Measurements from ENCODE around the gene PLA2G4B. TPM values are rescaled to one million over a fixed set of nuclear protein-coding genes. Genes with fewer than 3 reads are reported as not detected.

Gene PLA2G4B
- total RNA-seq, 4 donors from 2014 or later, result 0.13 to 11.5 TPM; not detected in 2

GRCh38 chr15:41819455-41820050, 19.1 kb upstream of the PLA2G4B start:
- no peak overlapping the region for H3K27ac ChIP-seq
- intact Hi-C loops (cut with DNase I; ENCODE audit: low total_unique reads), result no loop called here
- no peaks in the 10 kb centered on the region for H3K9me3 ChIP-seq
- H3K4me1 ChIP-seq, result no peaks in the 10 kb centered on the region
- no peaks in the 10 kb centered on the region for H3K27me3 ChIP-seq
- in situ Hi-C loops (cut with MboI; ENCODE audit: low sequenced_read_pairs in 4 of 4), result loop anchor here in 2 of 4 donors (10.0 to 25.0 kb wide), 2 partner anchors 207 to 215 kb away; no protein-coding TSS in a partner anchor
- DNase-seq, result no peak
- TF ChIP-seq CTCF (IDR thresholded peaks at IDR 0.05 in 4 of 5, conservative IDR thresholded peaks at IDR 0.05 in 1 of 5) (no peak), POLR2A (IDR thresholded peaks at IDR 0.05) (no peak)
- peaks cover 0 to 68% of the 10 kb centered on the region in 2 donors for H3K36me3 ChIP-seq
- no peak for ATAC-seq
- H3K4me3 ChIP-seq, result no peak overlapping the region

- in situ Hi-C loops (cut with MboI; ENCODE audit: low sequenced_read_pairs in 4 of 4), result loop anchor here in 1 of 4 donors (25.0 kb wide), 1 partner anchor 209 kb away; no protein-coding TSS in a partner anchor
- Histone ChIP-seq H3K36me3 (peaks cover 0 to 78% of the 10 kb centered on the region in 2 donors), H3K27me3 (no peaks in the 10 kb centered on the region), H3K4me3 (no peak overlapping the region), H3K4me1 (no peaks in the 10 kb centered on the region), H3K27ac (no peak overlapping the region), H3K9me3 (no peaks in the 10 kb centered on the region)
- no peak for DNase-seq
- ATAC-seq, result no peak
- intact Hi-C loops (cut with DNase I; ENCODE audit: low total_unique reads), result no loop called here
- no peak for TF ChIP-seq CTCF (IDR thresholded peaks at IDR 0.05 in 4 of 5, conservative IDR thresholded peaks at IDR 0.05 in 1 of 5)
- TF ChIP-seq POLR2A (IDR thresholded peaks at IDR 0.05), result no peak
Measured at GRCh38 chr15:41820791-41821423, 17.7 kb upstream of the PLA2G4B start.

- intact Hi-C loops (cut with DNase I; ENCODE audit: low total_unique reads) (no loop called here), in situ Hi-C loops (cut with MboI; ENCODE audit: low sequenced_read_pairs in 4 of 4) (loop anchor here in 1 of 4 donors (25.0 kb wide), 1 partner anchor 210 kb away; no protein-coding TSS in a partner anchor)
- Histone ChIP-seq H3K9me3 (no peaks in the 10 kb centered on the region), H3K27ac (no peak overlapping the region), H3K27me3 (no peaks in the 10 kb centered on the region), H3K4me3 (no peak overlapping the region), H3K4me1 (no peaks in the 10 kb centered on the region), H3K36me3 (peaks cover 0 to 77% of the 10 kb centered on the region in 2 donors)
- no peak for DNase-seq
- ATAC-seq, result no peak
- no peak for TF ChIP-seq CTCF (IDR thresholded peaks at IDR 0.05 in 4 of 5, conservative IDR thresholded peaks at IDR 0.05 in 1 of 5)
- no peak for TF ChIP-seq POLR2A (IDR thresholded peaks at IDR 0.05)
Measured at GRCh38 chr15:41821831-41822230, 16.8 kb upstream of the PLA2G4B start.

GRCh38 chr15:41822471-41822870, 16.2 kb upstream of the PLA2G4B start:
- Histone ChIP-seq H3K27ac (no peak overlapping the region), H3K9me3 (no peaks in the 10 kb centered on the region), H3K4me3 (no peak overlapping the region), H3K4me1 (peaks cover 3 to 4% of the 10 kb centered on the region in 2 donors), H3K36me3 (peaks cover 0 to 71% of the 10 kb centered on the region in 2 donors), H3K27me3 (no peaks in the 10 kb centered on the region)
- no peak for TF ChIP-seq CTCF (IDR thresholded peaks at IDR 0.05 in 4 of 5, conservative IDR thresholded peaks at IDR 0.05 in 1 of 5)
- no peak for TF ChIP-seq POLR2A (IDR thresholded peaks at IDR 0.05)
- intact Hi-C loops (cut with DNase I; ENCODE audit: low total_unique reads), result no loop called here
- in situ Hi-C loops (cut with MboI; ENCODE audit: low sequenced_read_pairs in 4 of 4), result loop anchor here in 1 of 4 donors (25.0 kb wide), 1 partner anchor 210 kb away; no protein-coding TSS in a partner anchor
- no peak for DNase-seq
- ATAC-seq, result no peak
